H1 (cell line): ENCODE data around the gene ZNF385C. TPM values are rescaled to one million over a fixed set of nuclear protein-coding genes. Genes with fewer than 3 reads are reported as not detected.

Experiments used
- CTCF ChIA-PET: fragments of 300-600 bp; sonication (Branson Sonifier 250); formaldehyde crosslinking; loops from one replicate; lab custom pipeline; 2021; ENCODE audit not compliant: partially characterized antibody; lab: Charles Lee
- POLR2A ChIA-PET: fragments of 300-600 bp; sonication (Branson Sonifier 250); formaldehyde crosslinking; loops from one replicate; lab custom pipeline; 2021; ENCODE audit warnings: inconsistent platforms; ENCODE audit not compliant: partially characterized antibody; lab: Charles Lee
- DNase-seq, 2 experiments: peaks; one replicate each; pipeline versions ENCODE4 v3.0.0 to v3.0.0-alpha.2; 2010 to 2022; ENCODE audit warnings: low spot score in 2 of 2, low read depth in 1 of 2, mixed read lengths in 1 of 2
- FAIRE-seq: peaks from 2 replicates; lab custom pipeline; 2011; peaks lifted over from hg19 to GRCh38; lab: Jason Lieb, UNC
- H2AFZ ChIP-seq: 2 replicates; pipeline ENCODE4 v1.8.1; 2012; ENCODE audit warnings: low read length, inconsistent platforms
- H2AK5ac ChIP-seq: 2 replicates; pipeline ENCODE4 v1.6.1; 2013; ENCODE audit warnings: low read depth, low read length
- H2BK120ac ChIP-seq: replicated peaks from 2 replicates; pipeline ENCODE3; 2013; ENCODE audit warnings: low read depth, low read length, inconsistent platforms
- H2BK12ac ChIP-seq: 2 replicates; pipeline ENCODE4 v1.6.1; 2013; ENCODE audit warnings: low read depth, low read length
- H2BK15ac ChIP-seq: 2 replicates; pipeline ENCODE4 v1.6.1; 2013; ENCODE audit warnings: low read length
- H2BK20ac ChIP-seq: 2 replicates; pipeline ENCODE4 v1.6.1; 2013; ENCODE audit warnings: low read length
- H2BK5ac ChIP-seq: 2 replicates; pipeline ENCODE4 v1.6.1; 2013; ENCODE audit warnings: low read depth, low read length
- H3K14ac ChIP-seq: 2 replicates; pipeline ENCODE4 v1.6.1; 2013; ENCODE audit warnings: inconsistent platforms; ENCODE audit not compliant: insufficient read length
- H3K18ac ChIP-seq: 2 replicates; pipeline ENCODE4 v1.6.1; 2013; ENCODE audit warnings: low read length; ENCODE audit errors: extremely low read depth
- H3K23ac ChIP-seq: 2 replicates; pipeline ENCODE4 v1.6.1; 2013; ENCODE audit warnings: inconsistent platforms; ENCODE audit not compliant: insufficient read length
- H3K23me2 ChIP-seq: 2 replicates; pipeline ENCODE4 v1.6.1; 2013; ENCODE audit warnings: low read depth, low read length
- H3K27ac ChIP-seq: 2 replicates; pipeline ENCODE4 v1.6.1; 2011; ENCODE audit warnings: low read depth, low read length, inconsistent platforms
- H3K27me3 ChIP-seq, 4 experiments: replicated peaks in 1 of 4; 1 replicate in 1 of 4; 2 replicates in 3 of 4; pipeline versions ENCODE4 v1.6.1 to v1.8.1; 2011 to 2013; ENCODE audit warnings: low read length in 3 of 4, mild to moderate bottlenecking in 3 of 4, inconsistent platforms in 2 of 4, mixed read lengths in 2 of 4, moderate library complexity in 1 of 4; ENCODE audit not compliant: control insufficient read depth in 3 of 4, insufficient read depth in 3 of 4; ENCODE audit errors: extremely low read depth in 1 of 4
- H3K36me3 ChIP-seq, 4 experiments: 2 replicates each; pipeline versions ENCODE4 v1.6.1 to v1.8.1; 2011 to 2013; ENCODE audit warnings: mild to moderate bottlenecking in 4 of 4, low read length in 3 of 4, moderate library complexity in 2 of 4, control low read depth in 1 of 4, inconsistent platforms in 1 of 4; ENCODE audit not compliant: insufficient read depth in 4 of 4, control insufficient read depth in 2 of 4
- H3K4ac ChIP-seq: replicated peaks from 2 replicates; pipeline ENCODE3; 2013; ENCODE audit warnings: low read length, low read depth, mixed read lengths, inconsistent platforms; ENCODE audit not compliant: insufficient read length
- H3K4me1 ChIP-seq, 4 experiments: replicated peaks in 1 of 4; 1 replicate in 1 of 4; 2 replicates in 3 of 4; pipeline versions ENCODE4 v1.6.1 to v1.8.1; 2011 to 2013; ENCODE audit warnings: low read length in 3 of 4, inconsistent platforms in 2 of 4, mixed read lengths in 1 of 4; ENCODE audit not compliant: insufficient read depth in 4 of 4, control insufficient read depth in 3 of 4
- H3K4me2 ChIP-seq, 2 experiments: 2 replicates each; pipeline versions ENCODE4 v1.6.1 to v1.8.1; 2011 to 2013; ENCODE audit warnings: low read depth in 2 of 2, low read length in 2 of 2, control low read depth in 1 of 2, inconsistent platforms in 1 of 2, mild to moderate bottlenecking in 1 of 2; ENCODE audit not compliant: insufficient read depth in 1 of 2
- H3K4me3 ChIP-seq, 4 experiments: fragments of 200-600, 300-600 bp in 1 of 4; sonication (generic), shearing (Covaris generic), sonication (Bioruptor Twin) in 1 of 4; 2 replicates each; pipeline versions ENCODE4 v1.5.1 to v1.8.1; 2011 to 2016; ENCODE audit warnings: low read length in 4 of 4, low read depth in 3 of 4, control low read depth in 2 of 4, inconsistent platforms in 2 of 4, mild to moderate bottlenecking in 2 of 4, mixed read lengths in 1 of 4, moderate library complexity in 1 of 4; ENCODE audit not compliant: insufficient read depth in 2 of 4; ENCODE audit errors: extremely low read depth in 1 of 4
- H3K56ac ChIP-seq: replicated peaks from 2 replicates; pipeline ENCODE3; 2013; ENCODE audit warnings: low read depth, mild to moderate bottlenecking, mixed read lengths, low read length, inconsistent platforms; ENCODE audit not compliant: insufficient read length
- H3K79me1 ChIP-seq: 2 replicates; pipeline ENCODE4 v1.6.1; 2013; ENCODE audit warnings: low read depth, low read length, control low read depth
- H3K79me2 ChIP-seq, 2 experiments: 2 replicates each; pipeline versions ENCODE4 v1.6.1 to v1.8.1; 2012 to 2013; ENCODE audit warnings: low read length in 2 of 2, mild to moderate bottlenecking in 2 of 2, inconsistent platforms in 1 of 2; ENCODE audit not compliant: insufficient read depth in 2 of 2, control insufficient read depth in 1 of 2
- H3K9ac ChIP-seq, 4 experiments: replicated peaks in 1 of 4; 1 replicate in 1 of 4; 2 replicates in 3 of 4; pipeline versions ENCODE4 v1.6.1 to v1.8.1; 2011 to 2013; ENCODE audit warnings: low read depth in 3 of 4, low read length in 3 of 4, control low read depth in 2 of 4, mild to moderate bottlenecking in 2 of 4, moderate library complexity in 2 of 4, inconsistent platforms in 1 of 4; ENCODE audit errors: extremely low read depth in 1 of 4
- H3K9me3 ChIP-seq, 2 experiments: 2 replicates each; pipeline versions ENCODE4 v1.6.1 to v1.8.1; 2012 to 2013; ENCODE audit warnings: mild to moderate bottlenecking in 2 of 2, moderate library complexity in 2 of 2, control low read depth in 1 of 2, inconsistent platforms in 1 of 2, low read depth in 1 of 2, low read length in 1 of 2, mixed read lengths in 1 of 2; ENCODE audit not compliant: insufficient read depth in 2 of 2
- H4K20me1 ChIP-seq, 2 experiments: replicated peaks in 1 of 2; 2 replicates each; pipeline versions ENCODE3 to v1.8.1; 2011 to 2013; ENCODE audit warnings: inconsistent platforms in 2 of 2, low read length in 2 of 2, mild to moderate bottlenecking in 1 of 2; ENCODE audit not compliant: insufficient read depth in 2 of 2, control insufficient read depth in 1 of 2
- H4K5ac ChIP-seq: 2 replicates; pipeline ENCODE4 v1.6.1; 2013; ENCODE audit warnings: low read length, low read depth, mixed read lengths, inconsistent platforms; ENCODE audit not compliant: insufficient read length
- H4K8ac ChIP-seq: 2 replicates; pipeline ENCODE4 v1.8.0; 2013; ENCODE audit warnings: mild to moderate bottlenecking, moderate library complexity, low read length, inconsistent platforms; ENCODE audit not compliant: insufficient read depth; ENCODE audit errors: extremely low read depth
- H4K91ac ChIP-seq: replicated peaks from 2 replicates; pipeline ENCODE3; 2013; ENCODE audit warnings: low read length, mixed read lengths, inconsistent platforms; ENCODE audit not compliant: insufficient read length
- ATF3 ChIP-seq: IDR thresholded peaks from 2 replicates; pipeline ENCODE4 v1.6.1; 2011; ENCODE audit warnings: low read depth, mild to moderate bottlenecking, low read length; ENCODE audit not compliant: insufficient read depth
- CBX5 ChIP-seq: fragments of 300-800, 300-1000 bp; sonication (generic); IDR thresholded peaks from 2 replicates; pipeline ENCODE4 v1.7.1; 2016; ENCODE audit warnings: antibody characterized with exemption, low read length, low read depth
- CREB1 ChIP-seq: IDR thresholded peaks from 2 replicates; pipeline ENCODE4 v1.6.1; 2012; ENCODE audit warnings: inconsistent platforms
- KDM4A ChIP-seq: IDR thresholded peaks from one replicate; pipeline ENCODE4 v1.7.1; 2012; ENCODE audit warnings: low read depth, mild to moderate bottlenecking, moderate library complexity, low read length, inconsistent platforms; ENCODE audit not compliant: severe bottlenecking
- SIN3A ChIP-seq, 2 experiments: IDR thresholded peaks in 1 of 2; conservative IDR thresholded peaks in 1 of 2; 2 replicates each; pipeline ENCODE4 v1.6.1; 2011 to 2012; ENCODE audit warnings: low read length in 2 of 2, improper control_type of control experiment in 1 of 2, low read depth in 1 of 2, mild to moderate bottlenecking in 1 of 2
- SP4 ChIP-seq: IDR thresholded peaks from 2 replicates; pipeline ENCODE4 v1.6.1; 2012; ENCODE audit warnings: low read length, inconsistent platforms
- SRF ChIP-seq: IDR thresholded peaks from 2 replicates; pipeline ENCODE4 v1.6.1; 2011; ENCODE audit warnings: mild to moderate bottlenecking, low read depth, low read length, moderate library complexity
- TAF7 ChIP-seq: optimal IDR thresholded peaks from 2 replicates; pipeline ENCODE3; 2011; ENCODE audit warnings: low read depth, mild to moderate bottlenecking, inconsistent platforms, low read length, moderate library complexity, borderline replicate concordance
- WGBS, 2 experiments: shearing (Covaris generic) in 1 of 2; methylation state at CpG; one replicate each; pipeline versions ENCODE4 v1.1.6 to v1.1.7; 2013 to 2015; ENCODE audit warnings: low lambda C conversion rate in 2 of 2, mixed read lengths in 2 of 2, inconsistent platforms in 1 of 2, low coverage in 1 of 2, missing lambda C conversion rate in 1 of 2; ENCODE audit not compliant: insufficient replicate concordance in 2 of 2, insufficient coverage in 1 of 2, insufficient read length in 1 of 2; ENCODE audit errors: extremely low coverage in 1 of 2, missing lambda C conversion rate in 1 of 2; 5-methylcytosine and 5-hydroxymethylcytosine counted together
- polyA plus RNA-seq, 7 experiments: library from polyadenylated mRNA; depleted of rRNA in 3 of 7; stranded (reverse) in 5 of 7; unstranded in 2 of 7; fragments of >200 nt in 5 of 7; fragments of 200-250 nt in 2 of 7; gene quantifications; 1 replicate in 5 of 7; 2 replicates in 1 of 7; 4 replicates in 1 of 7; pipeline versions ENCODE4 v1.2.1 to v1.2.3, GENCODE V29; 2011 to 2013; ENCODE audit warnings: missing spikeins in 2 of 7, mixed read lengths in 2 of 7
- total RNA-seq: library from RNA; stranded (reverse); fragmentation: NEBNext Ultra II Directional; extraction: Animal tissue kit (Norgen Biotek cat#: 25700); gene quantifications from 2 replicates; pipeline ENCODE4 v1.2.1, GENCODE V29; 2021

ZNF385C gene
- total and polyA plus RNA-seq, 2 of the 8 experiments (the other 6 are each of a cell fraction or from before 2014, with no cell fraction given): 3.9 to 6.1 TPM

GRCh38 chr17:42062681-42063080, 35.6 kb downstream of the ZNF385C start:
- H3K23me2 ChIP-seq: no peaks in the 10 kb centered on the region; the same call in 1 of the 2 replicates
- no peak overlapping the region for H3K4ac ChIP-seq
- no peak for DNase-seq
- H4K20me1 ChIP-seq: no peaks in the 10 kb centered on the region
- no peak overlapping the region for H2AFZ ChIP-seq
- no peak overlapping the region for H3K18ac ChIP-seq
- no peak overlapping the region for H4K5ac ChIP-seq
- ChIA-PET CTCF (interaction anchor here (0.8 to 17.0 kb wide), 9 partner anchors 12 to 51 kb away, joined by 3 to 381 read pairs (median 4); partner anchors contain the start of genes C17orf113, DHX58, HSPB9 and KAT2A), POLR2A (interaction anchor here (0.5 to 1.1 kb wide), 3 partner anchors 9 to 37 kb away, joined by 3 to 4 read pairs (median 3); no protein-coding TSS in a partner anchor)
- no peak overlapping the region for H2BK5ac ChIP-seq
- H2BK120ac ChIP-seq: no peak overlapping the region
- no peak overlapping the region for H3K56ac ChIP-seq
- H3K36me3 ChIP-seq: no peaks in the 10 kb centered on the region
- H3K27ac ChIP-seq: no peak overlapping the region
- H3K9me3 ChIP-seq: no peaks in the 10 kb centered on the region
- no peak overlapping the region for H2AK5ac ChIP-seq
- no peak for FAIRE-seq
- no peaks in the 10 kb centered on the region for H3K79me2 ChIP-seq
- no peaks in the 10 kb centered on the region for H3K79me1 ChIP-seq
- H2BK12ac ChIP-seq: no peak overlapping the region
- no peak overlapping the region for H2BK20ac ChIP-seq
- no peak for TF ChIP-seq SRF
- no peak for TF ChIP-seq ATF3
- TF ChIP-seq TAF7: no peak
- TF ChIP-seq KDM4A: no peak
- TF ChIP-seq CREB1: no peak
- TF ChIP-seq CBX5: no peak
- no peak for TF ChIP-seq SP4
- no peak for TF ChIP-seq SIN3A (conservative IDR thresholded peaks at IDR 0.05 in 1 of 2, IDR thresholded peaks at IDR 0.05 in 1 of 2; ENCODE audit: low read depth in 1 of 2, low read length in 2 of 2)
- TF ChIP-seq, all 59 proteins: peak for 0
- 92% methylated on average over 13 of the region's 14 CpGs; no CpG with 5 or more reads in 1 of the 2 experiments for WGBS, 2 experiments
- Histone ChIP-seq H3K27me3 (no peaks in the 10 kb centered on the region), H2BK15ac (no peak overlapping the region), H3K9ac (no peak overlapping the region), H3K14ac (no peak overlapping the region), H3K23ac (no peak overlapping the region), H3K4me1 (peaks cover 0 to 6% (median 3%) of the 10 kb centered on the region in 4 experiments; a peak in 6 of 7 replicates), H4K91ac (no peak overlapping the region), H3K4me3 (no peak overlapping the region), H3K4me2 (no peak overlapping the region), H4K8ac (no peak overlapping the region)
